Nephron (organoid): Measurements from ENCODE around the gene CCSAP.

Experiments
- H3K27ac Mint-ChIP-seq, 3 experiments: 2 replicates each; pipeline ENCODE4 v1.8.0; 2020; ENCODE audit warnings: mixed read lengths in 3 of 3, mild to moderate bottlenecking in 2 of 3, moderate library complexity in 1 of 3
- H3K27me3 Mint-ChIP-seq: 2 replicates; pipeline ENCODE4 v1.8.0; 2021; ENCODE audit warnings: low read depth, mild to moderate bottlenecking, moderate library complexity, mixed read lengths
- H3K36me3 Mint-ChIP-seq: 2 replicates; pipeline ENCODE4 v1.8.0; 2020; ENCODE audit warnings: low read depth, mixed read lengths
- H3K4me1 Mint-ChIP-seq: 2 replicates; pipeline ENCODE4 v1.8.0; 2020; ENCODE audit warnings: mixed read lengths
- H3K4me3 Mint-ChIP-seq, 3 experiments: 2 replicates each; pipeline ENCODE4 v1.8.0; 2020; ENCODE audit warnings: mild to moderate bottlenecking in 3 of 3, mixed read lengths in 3 of 3, moderate library complexity in 2 of 3
- H3K9me3 Mint-ChIP-seq: 2 replicates; pipeline ENCODE4 v1.8.0; 2020; ENCODE audit warnings: mixed read lengths
- TF ChIP-seq, protein P1 (sequence below), 3 experiments: fragments of 200-600 bp; sonication (generic); IDR thresholded peaks; one replicate each; pipeline ENCODE4 v1.5.0; 2021; ENCODE audit warnings: antibody characterized with exemption in 3 of 3; ENCODE audit not compliant: unreplicated experiment in 3 of 3

Gene CCSAP

GRCh38 chr1:229286099-229286766 lies 56.6 kb downstream of the CCSAP start:
- no peaks in the 10 kb centered on the region for H3K27me3 Mint-ChIP-seq
- H3K9me3 Mint-ChIP-seq: peaks cover 3% of the 10 kb centered on the region
- H3K4me3 Mint-ChIP-seq: no peak overlapping the region
- H3K4me1 Mint-ChIP-seq: peaks cover 9% of the 10 kb centered on the region
- no peak overlapping the region for H3K27ac Mint-ChIP-seq
- peaks cover 35% of the 10 kb centered on the region for H3K36me3 Mint-ChIP-seq
- TF ChIP-seq, protein P1, sequence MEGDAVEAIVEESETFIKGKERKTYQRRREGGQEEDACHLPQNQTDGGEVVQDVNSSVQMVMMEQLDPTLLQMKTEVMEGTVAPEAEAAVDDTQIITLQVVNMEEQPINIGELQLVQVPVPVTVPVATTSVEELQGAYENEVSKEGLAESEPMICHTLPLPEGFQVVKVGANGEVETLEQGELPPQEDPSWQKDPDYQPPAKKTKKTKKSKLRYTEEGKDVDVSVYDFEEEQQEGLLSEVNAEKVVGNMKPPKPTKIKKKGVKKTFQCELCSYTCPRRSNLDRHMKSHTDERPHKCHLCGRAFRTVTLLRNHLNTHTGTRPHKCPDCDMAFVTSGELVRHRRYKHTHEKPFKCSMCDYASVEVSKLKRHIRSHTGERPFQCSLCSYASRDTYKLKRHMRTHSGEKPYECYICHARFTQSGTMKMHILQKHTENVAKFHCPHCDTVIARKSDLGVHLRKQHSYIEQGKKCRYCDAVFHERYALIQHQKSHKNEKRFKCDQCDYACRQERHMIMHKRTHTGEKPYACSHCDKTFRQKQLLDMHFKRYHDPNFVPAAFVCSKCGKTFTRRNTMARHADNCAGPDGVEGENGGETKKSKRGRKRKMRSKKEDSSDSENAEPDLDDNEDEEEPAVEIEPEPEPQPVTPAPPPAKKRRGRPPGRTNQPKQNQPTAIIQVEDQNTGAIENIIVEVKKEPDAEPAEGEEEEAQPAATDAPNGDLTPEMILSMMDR (IDR thresholded peaks at IDR 0.05; ENCODE audit: unreplicated experiment in 3 of 3): no peak

DNA sequence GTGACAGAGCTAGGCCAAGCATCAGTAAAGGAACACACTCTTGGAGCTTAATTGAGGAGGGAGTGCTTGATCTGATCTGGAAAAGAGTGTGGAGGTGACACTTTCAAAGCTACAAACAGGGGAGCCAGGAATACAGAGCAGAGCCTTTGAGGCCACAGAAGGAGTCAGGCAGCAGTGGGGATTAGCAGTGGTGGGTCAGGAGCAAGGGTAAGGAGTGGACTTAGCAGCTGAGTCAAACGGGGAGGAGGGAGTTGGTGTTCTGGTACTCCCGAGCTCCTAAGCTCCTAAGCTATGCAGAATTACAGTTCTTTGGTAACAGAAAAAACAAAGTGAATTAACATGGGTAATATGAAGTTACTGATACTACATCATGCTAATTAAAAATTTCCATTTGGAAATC lies 57.4 kb downstream of the CCSAP start:
- H3K4me1 Mint-ChIP-seq: peaks cover 9% of the 10 kb centered on the region
- H3K4me3 Mint-ChIP-seq: no peak overlapping the region
- H3K27ac Mint-ChIP-seq: peak overlapping the region in 2 of 3 experiments; percentile 12 to 61
- TF ChIP-seq, protein P1 (IDR thresholded peaks at IDR 0.05; ENCODE audit: unreplicated experiment in 3 of 3): no peak
- no peaks in the 10 kb centered on the region for H3K27me3 Mint-ChIP-seq
- H3K9me3 Mint-ChIP-seq: peaks cover 3% of the 10 kb centered on the region
- H3K36me3 Mint-ChIP-seq: peaks cover 28% of the 10 kb centered on the region

DNA sequence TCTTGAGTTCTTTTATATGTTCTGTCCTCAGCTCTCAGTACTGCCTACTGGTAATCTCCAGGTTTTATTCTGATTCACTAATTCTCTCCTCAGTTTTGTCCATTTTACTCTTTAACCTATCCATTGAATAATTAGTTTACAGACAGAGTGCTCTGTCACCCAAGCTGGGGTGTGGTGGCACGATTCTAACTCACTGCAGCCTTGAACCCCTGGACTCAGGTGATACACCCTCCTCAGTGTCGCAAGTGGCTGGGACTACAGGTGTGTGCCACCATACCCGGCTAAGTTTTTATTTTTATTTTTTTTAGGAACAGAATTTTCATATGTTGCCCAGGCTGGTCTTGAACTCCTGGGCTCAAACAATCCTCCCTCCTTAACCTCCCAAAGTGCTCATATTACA lies 58.0 kb downstream of the CCSAP start:
- no peaks in the 10 kb centered on the region for H3K27me3 Mint-ChIP-seq
- H3K36me3 Mint-ChIP-seq: peaks cover 24% of the 10 kb centered on the region
- H3K9me3 Mint-ChIP-seq: peaks cover 3% of the 10 kb centered on the region
- H3K4me1 Mint-ChIP-seq: peaks cover 9% of the 10 kb centered on the region
- TF ChIP-seq, protein P1 (IDR thresholded peaks at IDR 0.05; ENCODE audit: unreplicated experiment in 3 of 3): no peak
- H3K4me3 Mint-ChIP-seq: no peak overlapping the region
- no peak overlapping the region for H3K27ac Mint-ChIP-seq

DNA sequence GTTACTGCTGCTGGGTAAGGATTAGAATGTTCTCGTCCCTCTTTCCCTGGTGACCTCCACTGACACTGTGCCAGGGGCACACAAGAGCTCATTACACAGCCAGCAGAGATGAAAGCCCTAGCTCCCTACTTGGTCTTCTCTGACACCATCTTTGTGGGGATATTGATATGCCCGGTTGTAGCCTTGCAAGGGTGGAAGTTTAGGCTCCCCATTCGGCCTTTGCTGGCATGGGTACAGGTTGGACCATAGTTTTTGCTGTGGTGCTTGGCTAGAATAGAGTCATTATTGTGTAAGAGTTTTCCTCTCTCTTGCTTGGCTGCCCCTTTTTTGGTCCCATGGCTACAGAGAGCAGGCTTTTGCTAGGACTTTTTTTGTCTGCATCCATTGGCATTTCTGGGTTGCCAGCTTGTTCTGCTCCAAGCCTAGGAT lies 59.6 kb downstream of the CCSAP start:
- H3K4me1 Mint-ChIP-seq: peaks cover 6% of the 10 kb centered on the region
- TF ChIP-seq, protein P1 (IDR thresholded peaks at IDR 0.05; ENCODE audit: unreplicated experiment in 3 of 3): no peak
- peaks cover 3% of the 10 kb centered on the region for H3K9me3 Mint-ChIP-seq
- H3K36me3 Mint-ChIP-seq: peaks cover 21% of the 10 kb centered on the region
- no peaks in the 10 kb centered on the region for H3K27me3 Mint-ChIP-seq
- no peak overlapping the region for H3K4me3 Mint-ChIP-seq
- no peak overlapping the region for H3K27ac Mint-ChIP-seq

DNA sequence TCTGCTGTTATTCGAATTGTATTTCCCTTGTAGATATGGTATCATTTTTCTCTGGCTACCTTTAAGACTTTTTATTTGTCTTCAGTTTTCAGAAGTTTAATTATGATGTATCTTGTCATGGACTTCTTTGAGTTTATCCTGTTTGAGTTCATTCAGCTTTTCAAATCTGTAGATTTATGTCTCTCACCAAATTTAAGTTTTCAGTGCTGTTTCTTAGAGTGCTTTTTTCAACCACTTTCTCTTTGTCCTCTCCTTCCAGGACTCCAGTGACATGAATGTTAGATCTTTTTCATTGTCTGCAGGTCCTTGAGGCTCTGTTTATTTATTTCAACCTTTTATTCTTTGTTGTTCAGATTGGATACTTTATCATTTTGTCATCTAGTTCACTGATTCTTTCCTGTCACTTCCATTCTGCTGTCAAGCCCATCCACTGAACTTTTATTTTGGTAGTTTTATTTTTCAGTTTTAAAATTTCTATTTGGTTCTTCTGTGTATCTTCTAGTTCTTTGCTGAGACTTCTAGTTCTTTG lies 60.5 kb downstream of the CCSAP start:
- Mint-ChIP-seq H3K9me3 (peaks cover 3% of the 10 kb centered on the region), H3K36me3 (peaks cover 21% of the 10 kb centered on the region), H3K4me3 (no peak overlapping the region), H3K27ac (no peak overlapping the region), H3K27me3 (no peaks in the 10 kb centered on the region), H3K4me1 (peaks cover 5% of the 10 kb centered on the region)
- TF ChIP-seq, protein P1 (IDR thresholded peaks at IDR 0.05; ENCODE audit: unreplicated experiment in 3 of 3): no peak
